Neural cell (in vitro differentiated cells): ENCODE results near the gene VAMP8.
"Not testable (repeated sequence)": the region's sequence is repeated elsewhere in the genome, so short reads cannot be mapped to it uniquely, and the experiment has no call there.

Experiments
- POLR2AphosphoS5 ChIP-seq: IDR thresholded peaks from 2 replicates; pipeline ENCODE4 v1.6.1; 2012
- TF ChIP-seq, protein P1 (sequence below): IDR thresholded peaks from 2 replicates; pipeline ENCODE4 v1.6.1; 2012; ENCODE audit warnings: borderline replicate concordance
- TF ChIP-seq, protein P2 (sequence below): fragments of 450-650 bp; IDR thresholded peaks from 2 replicates; pipeline ENCODE4 v1.5.1; 2014; ENCODE audit warnings: antibody characterized with exemption, mild to moderate bottlenecking, moderate library complexity; ENCODE audit not compliant: poor library complexity, severe bottlenecking

DNA sequence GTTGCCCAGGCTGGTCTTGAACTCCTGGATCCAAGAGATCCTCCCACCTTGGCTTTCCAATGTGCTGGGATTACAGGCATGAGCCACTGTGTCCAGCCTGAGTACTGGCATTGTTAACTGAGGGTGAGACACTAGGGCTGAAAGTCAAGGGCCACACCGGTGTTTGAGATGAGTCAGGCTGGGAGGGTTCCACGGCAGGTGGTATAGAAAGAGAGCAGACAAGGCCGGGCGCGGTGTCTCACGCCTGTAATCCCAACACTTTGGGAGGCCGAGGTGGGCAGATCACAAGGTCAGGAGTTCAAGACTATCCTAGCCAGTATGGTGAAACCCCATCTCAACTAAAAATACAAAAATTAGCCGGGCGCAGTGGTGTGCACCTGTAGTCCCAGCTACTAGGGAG lies 14.9 kb downstream of the VAMP8 start:
- TF ChIP-seq POLR2AphosphoS5, result not testable (repeated sequence)
- TF ChIP-seq, protein P1, sequence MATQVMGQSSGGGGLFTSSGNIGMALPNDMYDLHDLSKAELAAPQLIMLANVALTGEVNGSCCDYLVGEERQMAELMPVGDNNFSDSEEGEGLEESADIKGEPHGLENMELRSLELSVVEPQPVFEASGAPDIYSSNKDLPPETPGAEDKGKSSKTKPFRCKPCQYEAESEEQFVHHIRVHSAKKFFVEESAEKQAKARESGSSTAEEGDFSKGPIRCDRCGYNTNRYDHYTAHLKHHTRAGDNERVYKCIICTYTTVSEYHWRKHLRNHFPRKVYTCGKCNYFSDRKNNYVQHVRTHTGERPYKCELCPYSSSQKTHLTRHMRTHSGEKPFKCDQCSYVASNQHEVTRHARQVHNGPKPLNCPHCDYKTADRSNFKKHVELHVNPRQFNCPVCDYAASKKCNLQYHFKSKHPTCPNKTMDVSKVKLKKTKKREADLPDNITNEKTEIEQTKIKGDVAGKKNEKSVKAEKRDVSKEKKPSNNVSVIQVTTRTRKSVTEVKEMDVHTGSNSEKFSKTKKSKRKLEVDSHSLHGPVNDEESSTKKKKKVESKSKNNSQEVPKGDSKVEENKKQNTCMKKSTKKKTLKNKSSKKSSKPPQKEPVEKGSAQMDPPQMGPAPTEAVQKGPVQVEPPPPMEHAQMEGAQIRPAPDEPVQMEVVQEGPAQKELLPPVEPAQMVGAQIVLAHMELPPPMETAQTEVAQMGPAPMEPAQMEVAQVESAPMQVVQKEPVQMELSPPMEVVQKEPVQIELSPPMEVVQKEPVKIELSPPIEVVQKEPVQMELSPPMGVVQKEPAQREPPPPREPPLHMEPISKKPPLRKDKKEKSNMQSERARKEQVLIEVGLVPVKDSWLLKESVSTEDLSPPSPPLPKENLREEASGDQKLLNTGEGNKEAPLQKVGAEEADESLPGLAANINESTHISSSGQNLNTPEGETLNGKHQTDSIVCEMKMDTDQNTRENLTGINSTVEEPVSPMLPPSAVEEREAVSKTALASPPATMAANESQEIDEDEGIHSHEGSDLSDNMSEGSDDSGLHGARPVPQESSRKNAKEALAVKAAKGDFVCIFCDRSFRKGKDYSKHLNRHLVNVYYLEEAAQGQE, result not testable (repeated sequence)
- TF ChIP-seq, protein P2, sequence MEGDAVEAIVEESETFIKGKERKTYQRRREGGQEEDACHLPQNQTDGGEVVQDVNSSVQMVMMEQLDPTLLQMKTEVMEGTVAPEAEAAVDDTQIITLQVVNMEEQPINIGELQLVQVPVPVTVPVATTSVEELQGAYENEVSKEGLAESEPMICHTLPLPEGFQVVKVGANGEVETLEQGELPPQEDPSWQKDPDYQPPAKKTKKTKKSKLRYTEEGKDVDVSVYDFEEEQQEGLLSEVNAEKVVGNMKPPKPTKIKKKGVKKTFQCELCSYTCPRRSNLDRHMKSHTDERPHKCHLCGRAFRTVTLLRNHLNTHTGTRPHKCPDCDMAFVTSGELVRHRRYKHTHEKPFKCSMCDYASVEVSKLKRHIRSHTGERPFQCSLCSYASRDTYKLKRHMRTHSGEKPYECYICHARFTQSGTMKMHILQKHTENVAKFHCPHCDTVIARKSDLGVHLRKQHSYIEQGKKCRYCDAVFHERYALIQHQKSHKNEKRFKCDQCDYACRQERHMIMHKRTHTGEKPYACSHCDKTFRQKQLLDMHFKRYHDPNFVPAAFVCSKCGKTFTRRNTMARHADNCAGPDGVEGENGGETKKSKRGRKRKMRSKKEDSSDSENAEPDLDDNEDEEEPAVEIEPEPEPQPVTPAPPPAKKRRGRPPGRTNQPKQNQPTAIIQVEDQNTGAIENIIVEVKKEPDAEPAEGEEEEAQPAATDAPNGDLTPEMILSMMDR, result not testable (repeated sequence)
